ENCODE data around the gene EYA2. TPM values are rescaled to one million over a fixed set of nuclear protein-coding genes. Genes with fewer than 3 reads are reported as not detected.
A peak's percentile ranks its signal among the peaks of the same experiment; 100 is the strongest.

Gene EYA2
- polyA plus RNA-seq, 1 donor (not counting 4 experiments of a cell fraction or from before 2014, with no cell fraction given) = not detected

DNA sequence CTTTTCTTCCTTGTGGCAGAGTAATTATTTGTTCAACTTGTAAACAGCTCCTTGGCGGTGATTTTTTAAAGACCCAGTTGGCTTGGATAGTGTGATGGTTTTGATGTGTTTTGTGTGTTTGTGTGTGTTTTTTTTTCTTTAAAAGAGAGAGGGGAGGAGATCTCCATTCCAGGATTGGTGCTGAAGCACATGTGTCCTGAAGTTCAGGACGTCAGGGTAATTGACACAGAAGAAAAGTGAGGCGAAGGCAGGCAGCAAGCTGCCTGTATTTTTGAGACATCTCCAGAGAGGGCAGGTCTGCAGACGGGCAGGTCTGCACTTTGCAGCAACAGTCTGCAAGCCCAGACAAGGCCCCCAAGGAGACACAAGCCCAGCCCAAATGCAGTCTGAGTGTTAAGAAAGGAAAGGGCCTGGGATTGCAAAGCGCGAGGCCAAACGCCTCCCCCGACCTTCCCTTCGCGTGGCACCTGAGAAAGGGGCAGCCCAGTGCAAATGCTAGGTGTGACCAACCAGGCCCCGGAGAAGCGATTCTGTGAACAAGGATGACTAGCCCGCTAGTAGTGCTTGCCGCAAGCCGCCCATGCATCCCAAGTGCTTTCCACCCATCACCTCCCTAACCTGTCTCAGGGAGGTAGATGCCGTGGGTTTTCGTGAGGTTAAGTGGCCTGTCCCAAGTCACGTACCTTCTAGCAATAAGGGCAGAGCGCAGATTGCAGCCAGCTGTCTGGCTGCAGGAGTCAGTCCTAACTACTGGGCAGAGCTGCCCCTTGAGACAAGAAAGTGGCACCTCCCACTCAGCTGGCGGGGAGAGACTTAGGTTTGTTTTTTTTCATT, 231.3 kb downstream of the EYA2 start:
- TF ChIP-seq, protein P1, sequence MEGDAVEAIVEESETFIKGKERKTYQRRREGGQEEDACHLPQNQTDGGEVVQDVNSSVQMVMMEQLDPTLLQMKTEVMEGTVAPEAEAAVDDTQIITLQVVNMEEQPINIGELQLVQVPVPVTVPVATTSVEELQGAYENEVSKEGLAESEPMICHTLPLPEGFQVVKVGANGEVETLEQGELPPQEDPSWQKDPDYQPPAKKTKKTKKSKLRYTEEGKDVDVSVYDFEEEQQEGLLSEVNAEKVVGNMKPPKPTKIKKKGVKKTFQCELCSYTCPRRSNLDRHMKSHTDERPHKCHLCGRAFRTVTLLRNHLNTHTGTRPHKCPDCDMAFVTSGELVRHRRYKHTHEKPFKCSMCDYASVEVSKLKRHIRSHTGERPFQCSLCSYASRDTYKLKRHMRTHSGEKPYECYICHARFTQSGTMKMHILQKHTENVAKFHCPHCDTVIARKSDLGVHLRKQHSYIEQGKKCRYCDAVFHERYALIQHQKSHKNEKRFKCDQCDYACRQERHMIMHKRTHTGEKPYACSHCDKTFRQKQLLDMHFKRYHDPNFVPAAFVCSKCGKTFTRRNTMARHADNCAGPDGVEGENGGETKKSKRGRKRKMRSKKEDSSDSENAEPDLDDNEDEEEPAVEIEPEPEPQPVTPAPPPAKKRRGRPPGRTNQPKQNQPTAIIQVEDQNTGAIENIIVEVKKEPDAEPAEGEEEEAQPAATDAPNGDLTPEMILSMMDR (optimal IDR thresholded peaks at IDR 0.05 in 1 of 3, IDR thresholded peaks at IDR 0.05 in 1 of 3, conservative IDR thresholded peaks at IDR 0.05 in 1 of 3; ENCODE audit: extremely low read depth in 1 of 3, insufficient read depth in 2 of 3, low read length in 3 of 3) = no peak
- TF ChIP-seq EZH2 (IDR thresholded peaks at IDR 0.05; ENCODE audit: low read length) = no peak
- H3K27ac ChIP-seq (ENCODE audit: control insufficient read depth, insufficient read depth, low read length) = peak overlapping the region; percentile 80
- peaks cover 34% of the 10 kb centered on the region for H3K4me1 ChIP-seq (ENCODE audit: control insufficient read depth, extremely low read depth, insufficient read depth, low read length)
- H3K36me3 ChIP-seq (ENCODE audit: control insufficient read depth in 2 of 2, extremely low read depth in 1 of 2, insufficient read depth in 2 of 2, low read length in 2 of 2) = no peaks in the 10 kb centered on the region
- peak overlapping the region; percentile 90 for H2AFZ ChIP-seq (ENCODE audit: control insufficient read depth, low read length)
- H3K9me1 ChIP-seq (ENCODE audit: control insufficient read depth, extremely low read depth, insufficient read depth, low read length) = no peaks in the 10 kb centered on the region
- H3K4me3 ChIP-seq (ENCODE audit: control insufficient read depth in 2 of 3, extremely low read depth in 1 of 3, insufficient read depth in 2 of 3, low read depth in 1 of 3, low read length in 3 of 3) = peak overlapping the region in 2 of 3 experiments; percentile 43 to 57
- FAIRE-seq (peak; percentile 96), DNase-seq (ENCODE audit: low read depth, low spot score) (peak; percentile 85)
- no peaks in the 10 kb centered on the region for H3K27me3 ChIP-seq (ENCODE audit: control insufficient read depth, extremely low read depth, insufficient read depth, low read length)
- no peaks in the 10 kb centered on the region for H3K9me3 ChIP-seq (ENCODE audit: control insufficient read depth, low read depth, low read length)
- no peaks in the 10 kb centered on the region for H4K20me1 ChIP-seq (ENCODE audit: control insufficient read depth, extremely low read depth, insufficient read depth, low read length)
- peak overlapping the region; percentile 80 for H3K4me2 ChIP-seq (ENCODE audit: control insufficient read depth, extremely low read depth, insufficient read depth, low read depth, low read length)
- dilution Hi-C loops (cut with MboI; ENCODE audit: extremely low pct_ligation_motif_present, low sequenced_read_pairs) = no loop called here
- H3K9ac ChIP-seq (ENCODE audit: control insufficient read depth, extremely low read depth, insufficient read depth, low read length) = peak overlapping the region; percentile 64
- no peaks in the 10 kb centered on the region for H3K79me2 ChIP-seq (ENCODE audit: control insufficient read depth, insufficient read depth, low read length)

DNA sequence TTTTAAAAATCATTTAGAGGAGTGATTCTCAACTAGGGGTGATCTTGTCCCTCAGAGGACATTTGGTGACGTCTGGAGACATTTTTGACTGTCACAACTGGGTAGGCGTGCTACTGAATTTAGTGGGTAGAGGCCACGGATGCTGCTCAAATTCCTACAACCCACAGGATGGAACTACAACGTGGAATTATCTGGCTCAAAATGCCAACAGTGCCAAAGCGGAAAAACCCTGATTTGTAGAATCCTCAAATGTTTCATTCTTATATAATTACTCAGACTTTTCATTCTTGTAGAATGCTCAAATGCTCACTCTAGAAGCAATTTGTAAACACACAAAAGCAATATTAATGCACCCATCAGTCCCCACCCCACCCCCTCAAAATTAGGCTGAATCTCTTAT, 232.1 kb downstream of the EYA2 start:
- no peak for DNase-seq (ENCODE audit: low read depth, low spot score)
- peaks cover 34% of the 10 kb centered on the region for H3K4me1 ChIP-seq (ENCODE audit: control insufficient read depth, extremely low read depth, insufficient read depth, low read length)
- peak overlapping the region; percentile 80 for H3K27ac ChIP-seq (ENCODE audit: control insufficient read depth, insufficient read depth, low read length)
- H3K9me3 ChIP-seq (ENCODE audit: control insufficient read depth, low read depth, low read length) = no peaks in the 10 kb centered on the region
- peak overlapping the region; percentile 58 for H2AFZ ChIP-seq (ENCODE audit: control insufficient read depth, low read length)
- no peak for FAIRE-seq
- no peaks in the 10 kb centered on the region for H3K79me2 ChIP-seq (ENCODE audit: control insufficient read depth, insufficient read depth, low read length)
- H3K9ac ChIP-seq (ENCODE audit: control insufficient read depth, extremely low read depth, insufficient read depth, low read length) = peak overlapping the region; percentile 64
- dilution Hi-C loops (cut with MboI; ENCODE audit: extremely low pct_ligation_motif_present, low sequenced_read_pairs) = no loop called here
- TF ChIP-seq, protein P1 (optimal IDR thresholded peaks at IDR 0.05 in 1 of 3, IDR thresholded peaks at IDR 0.05 in 1 of 3, conservative IDR thresholded peaks at IDR 0.05 in 1 of 3; ENCODE audit: extremely low read depth in 1 of 3, insufficient read depth in 2 of 3, low read length in 3 of 3) = no peak
- no peak for TF ChIP-seq EZH2 (IDR thresholded peaks at IDR 0.05; ENCODE audit: low read length)
- H3K9me1 ChIP-seq (ENCODE audit: control insufficient read depth, extremely low read depth, insufficient read depth, low read length) = no peaks in the 10 kb centered on the region
- no peaks in the 10 kb centered on the region for H3K27me3 ChIP-seq (ENCODE audit: control insufficient read depth, extremely low read depth, insufficient read depth, low read length)
- H3K4me2 ChIP-seq (ENCODE audit: control insufficient read depth, extremely low read depth, insufficient read depth, low read depth, low read length) = peak overlapping the region; percentile 80
- no peaks in the 10 kb centered on the region for H3K36me3 ChIP-seq (ENCODE audit: control insufficient read depth in 2 of 2, extremely low read depth in 1 of 2, insufficient read depth in 2 of 2, low read length in 2 of 2)
- H3K4me3 ChIP-seq (ENCODE audit: control insufficient read depth in 2 of 3, extremely low read depth in 1 of 3, insufficient read depth in 2 of 3, low read depth in 1 of 3, low read length in 3 of 3) = peak overlapping the region in 2 of 3 experiments; percentile 43 to 57
- H4K20me1 ChIP-seq (ENCODE audit: control insufficient read depth, extremely low read depth, insufficient read depth, low read length) = no peaks in the 10 kb centered on the region
